Stimulated activated CD4-positive, alpha-beta T cell treated with anti-CD3 and anti-CD28 coated beads, Interleukin-4, amount 100 ng/mL, for 24 hours (primary cell): Measurements from ENCODE around the gene FBXO28.
A peak's percentile ranks its signal among the peaks of the same experiment; 100 is the strongest.
"Not testable (repeated sequence)": the region's sequence is repeated elsewhere in the genome, so short reads cannot be mapped to it uniquely, and the experiment has no call there.

ENCODE experiments used
- DNase-seq: peaks from one replicate; pipeline ENCODE4 v3.0.0-alpha.2; 2020

The FBXO28 gene

DNA sequence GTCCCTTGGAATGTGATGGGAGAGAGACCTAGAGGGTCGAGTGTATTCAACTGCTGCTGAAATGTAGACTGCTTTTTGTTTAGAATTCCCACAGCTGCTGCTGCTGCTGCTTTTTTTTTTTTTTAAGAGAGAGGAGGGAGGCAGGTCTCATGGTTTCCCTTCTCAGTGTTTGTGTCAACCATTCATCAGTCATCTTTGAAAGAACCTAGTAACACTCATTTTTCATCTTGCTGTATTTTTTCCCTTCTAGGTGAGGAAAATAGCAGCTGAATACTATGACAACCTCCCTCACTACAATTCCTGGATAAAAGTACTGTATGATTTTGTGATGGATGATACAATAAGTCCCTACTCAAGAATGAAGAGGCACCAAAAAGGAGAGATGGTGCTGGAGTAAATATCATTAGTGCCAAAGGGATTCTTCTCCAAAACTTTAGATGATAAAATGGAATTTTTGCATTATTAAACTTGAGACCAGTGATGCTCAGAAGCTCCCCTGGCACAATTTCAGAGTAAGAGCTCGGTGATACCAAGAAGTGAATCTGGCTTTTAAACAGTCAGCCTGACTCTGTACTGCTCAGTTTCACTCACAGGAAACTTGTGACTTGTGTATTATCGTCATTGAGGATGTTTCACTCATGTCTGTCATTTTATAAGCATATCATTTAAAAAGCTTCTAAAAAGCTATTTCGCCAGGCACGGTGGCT lies 78.3 kb downstream of the FBXO28 start:
- DNase-seq, result no peak

DNA sequence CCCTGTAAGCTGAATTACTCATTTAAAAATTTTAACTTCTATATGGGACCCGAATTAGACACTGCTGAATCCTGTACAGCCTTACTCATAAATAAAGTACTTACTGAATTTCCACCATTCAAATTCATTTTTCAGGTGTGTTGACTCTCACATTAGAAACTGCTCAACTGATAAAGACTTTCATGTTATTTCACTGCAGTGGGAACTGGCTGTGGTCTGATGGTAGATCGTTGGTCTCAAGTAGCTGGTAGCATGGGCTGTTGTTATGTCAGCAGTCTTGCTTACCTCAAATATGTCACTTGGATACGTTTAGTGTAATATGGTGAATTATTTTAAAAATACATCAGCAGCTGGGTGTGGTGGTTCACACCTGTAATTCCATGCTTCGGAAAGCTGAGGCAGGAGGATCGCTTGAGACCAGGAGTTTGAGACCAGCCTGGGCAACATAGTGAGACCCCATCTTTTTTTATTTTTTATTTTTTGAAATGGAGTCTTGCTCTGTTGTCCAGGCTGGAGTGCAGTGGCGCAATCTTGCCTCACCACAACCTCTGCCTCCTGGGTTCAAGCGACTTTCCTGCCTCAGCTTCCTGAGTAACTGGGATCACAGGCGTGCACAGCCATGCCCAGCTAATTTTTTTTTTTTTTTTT lies 79.5 kb downstream of the FBXO28 start:
- no peak for DNase-seq

DNA sequence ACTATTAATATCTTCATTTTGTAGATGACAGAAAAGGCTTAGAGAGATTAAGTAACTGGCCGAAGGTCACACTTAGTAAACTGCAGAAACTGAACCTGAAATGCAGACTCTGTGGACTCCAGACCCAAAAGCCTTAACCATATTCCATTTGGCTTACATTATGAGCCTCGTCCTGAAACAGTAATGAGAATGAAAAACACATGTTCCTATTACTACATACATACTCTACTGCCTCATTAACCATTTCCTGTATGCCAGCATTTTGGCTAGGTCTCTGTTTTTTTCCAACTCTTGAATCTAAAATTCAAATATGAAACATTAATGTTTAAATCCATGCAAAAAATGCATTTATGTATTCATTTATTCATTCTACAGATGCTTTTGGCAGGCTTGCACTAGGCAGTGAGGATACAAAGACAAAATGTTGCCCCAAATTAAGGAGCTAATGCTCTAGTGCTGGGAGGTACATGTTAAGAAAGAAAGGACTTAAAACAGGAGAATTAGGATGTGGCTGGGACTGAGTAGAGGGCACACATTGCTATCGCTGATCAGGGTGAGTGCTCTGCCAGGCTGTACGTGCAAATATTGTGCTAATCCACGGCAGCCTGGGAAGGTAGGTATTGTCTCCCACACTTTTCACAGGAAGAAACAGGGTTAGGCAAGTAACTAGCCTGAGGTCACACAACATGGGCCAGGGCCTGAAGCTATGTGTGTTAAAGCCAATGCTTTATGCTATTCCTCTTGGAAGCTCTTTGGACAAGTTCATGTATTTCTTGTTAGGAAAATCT lies 83.1 kb downstream of the FBXO28 start:
- DNase-seq, result no peak

GRCh38 chr1:224198572-224198971 lies 84.7 kb downstream of the FBXO28 start:
- no peak for DNase-seq

- DNase-seq, result no peak
Measured at GRCh38 chr1:224199679-224200078, 85.8 kb downstream of the FBXO28 start.

DNA sequence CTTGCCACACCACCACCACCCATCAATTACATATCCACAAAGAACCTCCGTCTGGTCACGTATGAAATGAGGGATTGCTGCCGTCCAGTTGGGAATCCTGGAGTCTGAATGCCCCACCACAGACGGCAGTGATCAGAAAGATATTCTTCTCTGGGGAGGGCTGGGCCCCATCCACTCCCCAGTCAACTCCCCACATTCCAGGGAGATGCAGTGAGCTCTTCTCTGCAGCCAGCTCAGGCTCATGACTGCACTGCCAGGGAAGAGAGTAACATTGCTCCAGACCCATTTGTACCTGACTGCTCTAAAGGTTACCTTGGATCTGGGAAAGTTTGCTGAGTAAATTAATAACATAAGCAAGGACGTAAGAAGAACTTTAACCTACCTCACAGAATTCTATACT lies 87.5 kb downstream of the FBXO28 start:
- DNase-seq, result no peak

DNA sequence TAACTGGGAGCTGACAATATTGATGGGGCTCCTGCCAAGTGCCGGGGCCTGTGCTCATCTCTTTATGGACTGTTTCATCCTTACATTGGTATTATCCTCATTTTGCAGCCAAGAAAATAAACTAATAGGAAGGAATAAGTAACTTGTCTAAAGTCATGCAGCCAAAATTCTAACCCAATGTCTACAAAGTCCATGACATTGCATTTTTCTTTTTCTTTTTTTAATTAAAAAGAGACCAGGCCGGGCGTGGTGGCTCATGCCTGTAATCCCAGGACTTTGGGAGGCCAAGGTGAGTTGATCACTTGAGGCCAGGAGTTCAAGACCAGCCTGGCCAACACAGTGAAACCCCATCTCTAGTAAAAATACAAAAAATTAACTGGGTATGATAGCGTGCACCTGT lies 87.9 kb downstream of the FBXO28 start:
- no peak for DNase-seq

GRCh38 chr1:224203243-224204016 lies 89.5 kb downstream of the FBXO28 start:
- no peak for DNase-seq

DNA sequence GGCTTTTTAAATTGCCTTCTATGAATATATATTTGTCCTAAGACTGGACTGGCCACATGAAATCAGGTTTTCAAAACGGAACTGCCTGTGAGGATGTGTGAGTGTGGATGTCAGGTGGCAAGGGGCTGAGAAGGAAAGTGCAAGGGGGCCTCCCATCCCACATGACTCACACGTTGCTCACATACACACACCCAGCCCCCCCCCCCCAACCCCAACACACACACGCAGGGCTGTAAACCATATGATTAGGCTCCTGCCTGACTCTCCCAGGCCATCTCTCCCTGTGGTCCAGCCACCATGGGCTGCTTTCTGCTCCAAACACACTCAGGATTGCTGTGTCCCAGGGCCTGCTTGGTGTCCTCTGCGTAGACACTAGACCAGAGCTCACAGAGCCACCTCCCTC lies 91.5 kb downstream of the FBXO28 start:
- DNase-seq, result peak; percentile 47

GRCh38 chr1:224205931-224206538 lies 92.1 kb downstream of the FBXO28 start:
- DNase-seq, result not testable (repeated sequence)

- no peak for DNase-seq
Measured at GRCh38 chr1:224211206-224211962, 97.5 kb downstream of the FBXO28 start.
